Stimulated activated CD8-positive, alpha-beta memory T cell treated with anti-CD3 and anti-CD28 coated beads, Interleukin-12 subunit alpha, Interleukin-12 subunit beta, amount 100 ng/mL, for 4 hours (primary cell): ENCODE data around the gene XRCC5.
"Not testable (repeated sequence)": the region's sequence is repeated elsewhere in the genome, so short reads cannot be mapped to it uniquely, and the experiment has no call there.

Experiments used
- DNase-seq: peaks from one replicate; pipeline ENCODE4 v3.0.0-alpha.2; 2020; ENCODE audit warnings: low read depth

XRCC5 gene

GRCh38 chr2:216202626-216203250, 93.6 kb downstream of the XRCC5 start:
- no peak for DNase-seq

GRCh38 chr2:216205486-216205885, 96.3 kb downstream of the XRCC5 start:
- DNase-seq, result no peak

DNA sequence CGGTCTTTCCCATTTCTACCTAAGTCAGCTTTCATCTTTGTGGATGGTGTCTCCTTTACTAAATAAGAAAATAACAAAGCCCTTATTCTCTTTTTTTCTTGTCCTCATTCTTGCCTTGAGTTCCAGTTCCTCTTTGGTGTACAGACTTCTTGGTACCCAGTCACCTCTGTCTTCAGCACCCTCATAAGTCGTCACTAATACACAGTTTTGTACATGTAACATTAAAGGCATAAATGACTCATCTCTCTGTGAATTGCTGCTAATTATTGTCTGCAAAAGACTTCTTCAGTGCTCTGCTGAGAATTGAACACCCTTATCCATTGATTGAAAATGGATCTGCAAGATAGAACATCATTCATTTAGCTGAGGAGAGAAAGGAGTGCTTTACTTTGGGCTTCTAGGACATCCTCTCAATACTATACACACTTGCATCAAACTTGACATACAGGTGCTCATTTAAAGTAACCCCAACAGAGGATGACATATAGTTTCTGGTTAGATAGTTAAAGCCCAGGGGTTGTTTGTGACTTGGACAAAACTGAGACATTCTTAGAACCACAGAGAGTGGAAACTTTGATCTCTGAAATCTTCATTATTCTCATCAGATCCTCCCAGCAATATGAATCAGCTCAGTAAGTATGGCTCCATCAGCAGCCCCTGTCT, 97.0 kb downstream of the XRCC5 start:
- no peak for DNase-seq

DNA sequence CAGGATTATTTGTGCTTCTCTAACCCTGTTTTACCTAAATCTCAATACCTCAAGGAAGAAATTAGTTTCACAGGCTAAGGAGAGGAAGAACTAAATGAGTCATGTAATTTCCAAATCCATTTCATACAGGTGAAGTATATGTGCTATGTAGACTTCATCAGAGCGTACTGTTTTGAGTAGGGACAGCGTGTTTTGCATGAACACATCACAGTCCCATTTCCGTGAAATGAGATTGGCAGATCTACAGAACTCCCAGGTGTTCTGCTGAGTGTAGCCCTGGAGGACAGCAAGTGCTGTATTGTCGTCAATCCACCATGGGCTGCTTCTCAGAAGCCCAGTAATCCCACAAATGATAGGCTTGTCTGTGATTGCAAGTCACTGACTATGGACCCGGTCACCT, 97.7 kb downstream of the XRCC5 start:
- no peak for DNase-seq

DNA sequence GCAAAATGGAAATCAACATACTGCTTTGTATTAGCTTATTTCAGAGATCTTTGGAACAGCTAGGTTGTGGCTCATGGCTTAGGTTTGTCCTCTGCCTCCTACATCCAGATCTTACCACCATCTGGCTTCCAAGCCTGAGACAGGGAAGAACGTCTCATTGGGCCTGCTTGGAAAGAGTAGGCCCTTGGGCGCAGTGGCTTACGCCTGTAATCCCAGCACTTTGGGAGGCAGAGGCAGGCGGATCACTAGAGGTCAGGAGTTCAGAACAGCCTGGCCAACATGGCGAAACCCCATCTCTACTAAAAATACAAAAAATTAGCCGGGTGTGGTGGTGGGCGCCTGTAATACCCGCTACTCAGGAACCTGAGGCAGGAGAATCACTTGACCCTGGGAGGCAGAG, 99.5 kb downstream of the XRCC5 start:
- not testable (repeated sequence) for DNase-seq

DNA sequence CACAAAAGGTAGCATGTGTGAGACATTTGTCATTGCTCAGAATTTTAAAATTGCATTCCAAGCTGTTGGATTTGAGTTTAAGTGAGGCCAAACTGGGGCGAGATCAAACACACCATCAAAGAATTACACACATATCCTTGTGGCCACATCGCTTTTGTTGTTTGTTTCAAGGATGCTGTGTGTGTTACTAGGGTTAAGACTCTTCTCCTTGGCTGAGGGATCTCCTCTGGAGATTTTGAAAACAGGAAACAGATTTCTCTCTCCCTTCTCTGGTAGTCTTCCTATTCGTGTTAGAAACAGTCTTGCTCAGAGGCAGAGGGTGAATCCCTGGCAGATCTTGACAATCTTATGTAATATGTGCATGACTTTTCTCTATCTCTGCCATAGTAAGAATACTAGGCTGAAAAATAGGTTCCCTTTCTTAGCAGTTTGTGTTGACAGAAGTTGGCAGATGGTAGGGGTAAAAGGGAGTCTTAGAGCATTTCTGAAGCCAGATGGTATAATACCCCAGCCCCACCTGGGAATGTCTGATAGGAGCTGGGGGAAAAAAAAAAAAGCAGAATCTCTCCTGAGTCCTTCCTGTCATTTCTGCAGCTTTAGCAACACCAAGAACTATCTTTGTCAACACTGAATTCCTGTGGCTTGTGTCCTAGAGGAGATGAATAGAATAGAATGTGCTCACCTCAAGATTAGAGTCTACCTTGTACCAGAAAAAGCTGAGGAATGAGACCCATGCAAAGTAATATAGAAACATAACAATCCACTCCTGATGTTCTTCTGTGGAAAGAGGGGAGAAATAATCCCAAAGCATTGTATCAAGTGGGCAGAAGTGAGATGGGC, 101.8 kb downstream of the XRCC5 start:
- DNase-seq, result no peak

GRCh38 chr2:216211614-216212145, 102.5 kb downstream of the XRCC5 start:
- DNase-seq, result no peak

DNA sequence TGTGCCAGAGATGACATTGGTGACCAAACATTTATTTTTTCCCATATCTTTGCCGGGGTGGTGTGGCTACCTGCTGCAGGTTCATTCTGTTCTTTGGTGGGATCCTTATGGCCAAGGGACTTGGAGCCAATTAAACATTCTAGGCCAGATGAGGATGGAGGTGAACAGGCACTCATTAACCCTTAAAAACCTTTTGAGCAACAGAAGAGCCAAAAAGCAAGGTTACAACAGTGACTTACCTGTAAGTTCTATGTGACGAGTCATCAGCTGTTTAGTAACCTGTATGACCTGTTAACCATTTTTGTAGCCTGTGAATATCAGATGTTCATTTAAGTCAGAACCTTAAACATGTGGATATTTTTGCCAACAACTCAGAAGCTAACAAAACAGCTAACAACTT, 105.6 kb downstream of the XRCC5 start:
- no peak for DNase-seq

GRCh38 chr2:216215658-216216390, 106.7 kb downstream of the XRCC5 start:
- DNase-seq, result no peak

DNA sequence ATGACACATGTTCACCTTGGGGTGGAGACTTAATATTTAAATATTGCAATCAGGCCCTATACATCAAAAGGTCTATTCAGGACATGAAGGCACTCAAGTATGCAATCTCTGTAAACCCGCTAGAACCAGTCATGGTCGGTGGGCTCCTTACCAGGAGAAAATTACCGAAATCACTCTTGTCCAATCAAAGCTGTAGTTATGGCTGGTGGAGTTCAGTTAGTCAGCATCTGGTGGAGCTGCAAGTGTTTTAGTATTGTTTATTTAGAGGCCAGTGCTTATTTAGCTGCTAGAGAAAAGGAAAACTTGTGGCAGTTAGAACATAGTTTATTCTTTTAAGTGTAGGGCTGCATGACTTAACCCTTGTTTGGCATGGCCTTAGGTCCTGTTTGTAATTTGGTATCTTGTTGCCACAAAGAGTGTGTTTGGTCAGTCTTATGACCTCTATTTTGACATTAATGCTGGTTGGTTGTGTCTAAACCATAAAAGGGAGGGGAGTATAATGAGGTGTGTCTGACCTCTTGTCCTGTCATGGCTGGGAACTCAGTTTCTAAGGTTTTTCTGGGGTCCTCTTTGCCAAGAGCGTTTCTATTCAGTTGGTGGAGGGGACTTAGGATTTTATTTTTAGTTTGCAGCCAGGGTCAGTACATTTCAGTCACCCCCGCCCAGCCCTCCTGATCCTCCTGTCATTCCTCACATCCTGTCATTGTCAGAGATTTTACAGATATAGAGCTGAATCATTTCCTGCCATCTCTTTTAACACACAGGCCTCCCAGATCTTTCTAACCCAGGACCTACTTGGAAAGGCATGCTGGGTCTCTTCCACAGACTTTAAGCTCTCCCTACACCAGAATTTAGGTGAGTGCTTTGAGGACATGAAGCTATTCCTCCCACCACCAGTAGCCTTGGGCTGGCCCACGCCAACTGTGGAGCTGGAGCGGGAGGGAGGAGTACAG, 108.1 kb downstream of the XRCC5 start:
- no peak for DNase-seq

DNA sequence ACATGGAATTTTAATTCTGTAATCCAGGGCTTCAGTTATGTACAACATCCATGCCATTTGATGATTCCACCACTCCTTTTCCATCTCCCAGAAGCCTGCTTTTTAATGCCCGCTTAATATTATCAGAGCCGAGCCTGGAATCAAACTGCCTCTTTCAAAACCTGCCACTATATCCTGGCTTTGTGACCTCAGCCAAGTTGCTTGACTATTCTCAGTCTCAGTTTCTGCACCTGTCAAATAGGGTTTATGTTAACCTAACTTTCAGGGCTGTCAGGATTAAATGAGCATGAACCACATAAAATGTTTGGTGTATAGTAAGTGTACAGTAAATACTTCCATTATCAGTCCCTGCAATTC, 108.7 kb downstream of the XRCC5 start:
- no peak for DNase-seq

- DNase-seq, result no peak
Measured at GRCh38 chr2:216219861-216220260, 110.7 kb downstream of the XRCC5 start.

DNA sequence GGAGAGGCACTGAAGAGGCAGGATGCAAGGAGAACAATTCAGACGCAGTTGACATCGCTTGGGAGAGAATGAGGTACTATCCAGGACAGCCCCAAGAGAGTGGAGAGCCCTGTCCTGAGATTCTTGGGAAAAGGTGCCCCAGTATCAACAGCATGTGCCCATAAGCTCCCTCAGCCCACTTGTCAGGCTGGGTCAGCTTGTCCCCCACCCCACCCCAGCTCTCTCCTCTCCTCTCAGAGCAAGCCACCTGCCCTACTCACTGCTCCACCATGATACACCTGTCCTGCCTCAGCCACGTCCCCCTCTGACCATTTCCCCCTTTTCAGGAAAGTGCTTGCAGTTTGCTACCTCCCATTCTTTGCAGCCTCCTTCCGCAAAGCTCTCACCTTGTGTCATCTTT, 111.8 kb downstream of the XRCC5 start:
- DNase-seq, result no peak

GRCh38 chr2:216221811-216222210, 112.7 kb downstream of the XRCC5 start:
- no peak for DNase-seq

GRCh38 chr2:216222650-216223352, 113.7 kb downstream of the XRCC5 start:
- DNase-seq, result no peak

DNA sequence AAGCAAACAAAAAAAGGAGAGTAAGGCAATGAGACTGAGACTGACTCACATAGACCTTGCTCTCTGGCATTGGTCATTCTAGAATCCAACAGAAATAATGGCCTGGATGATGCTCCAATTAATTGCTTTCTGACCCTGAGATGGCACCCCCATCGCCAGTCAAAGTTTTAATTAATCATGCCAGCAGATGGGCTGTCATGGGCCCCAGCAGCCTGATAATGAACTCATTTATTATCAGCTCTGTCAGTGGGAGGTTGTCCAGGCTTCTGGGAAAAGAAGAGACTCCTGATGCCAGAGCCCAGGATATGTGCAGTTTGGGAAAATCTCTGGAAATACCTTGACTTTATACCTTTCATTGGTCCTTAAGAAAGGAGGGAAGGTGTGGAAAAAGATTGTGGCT, 115.2 kb downstream of the XRCC5 start:
- no peak for DNase-seq

GRCh38 chr2:216229277-216229914, 120.2 kb downstream of the XRCC5 start:
- no peak for DNase-seq

DNA sequence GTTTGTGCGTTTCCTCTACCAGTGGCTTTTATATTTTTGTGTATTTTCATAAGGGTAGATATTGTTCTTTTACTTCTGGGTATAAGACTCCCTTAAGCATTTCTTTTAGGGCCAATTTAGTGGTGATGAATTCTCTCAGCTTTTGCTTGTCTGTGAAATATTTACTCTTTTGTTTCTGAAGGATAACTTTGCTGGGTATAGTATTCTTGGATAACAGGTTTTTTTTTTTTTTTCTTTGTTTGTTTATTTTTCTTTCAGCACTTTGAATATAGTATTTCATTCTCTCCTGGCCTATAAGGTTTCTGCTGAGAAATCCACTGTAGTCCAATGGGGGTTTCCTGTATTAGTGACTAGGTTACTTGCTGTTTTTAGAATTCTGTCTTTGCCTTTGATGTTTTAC, 122.7 kb downstream of the XRCC5 start:
- no peak for DNase-seq

GRCh38 chr2:216232721-216233120, 123.6 kb downstream of the XRCC5 start:
- no peak for DNase-seq
